ENCODE results near the gene MEPCE. TPM values are rescaled to one million over a fixed set of nuclear protein-coding genes. Genes with fewer than 3 reads are reported as not detected.

MEPCE gene
- polyA plus RNA-seq, 1 donor (not counting 4 experiments of a cell fraction or from before 2014, with no cell fraction given), result 10.6 TPM

DNA sequence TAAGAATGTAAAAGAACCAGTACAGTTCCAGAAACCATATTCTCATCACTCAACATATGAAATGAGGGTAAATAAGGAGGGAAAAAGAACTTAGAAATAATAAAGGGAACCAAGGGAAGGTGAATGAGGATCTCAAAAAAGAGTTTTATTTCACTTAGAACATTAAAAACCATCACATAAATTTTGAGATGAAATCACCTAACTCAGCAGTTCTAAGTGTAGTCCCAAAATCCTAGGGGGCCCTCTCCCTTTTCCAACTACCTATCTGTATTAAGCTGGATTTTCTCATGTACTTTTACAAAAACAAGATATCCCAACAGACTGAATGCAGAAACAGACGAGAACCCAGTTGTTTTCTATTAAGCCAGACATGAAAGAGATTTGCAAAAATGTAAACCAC lies 4.3 kb upstream of the MEPCE start:
- Histone ChIP-seq H3K36me3 (ENCODE audit: control insufficient read depth in 2 of 2, extremely low read depth in 1 of 2, insufficient read depth in 2 of 2, low read length in 2 of 2) (no peaks in the 10 kb centered on the region), H2AFZ (ENCODE audit: control insufficient read depth, low read length) (no peak overlapping the region), H4K20me1 (ENCODE audit: control insufficient read depth, extremely low read depth, insufficient read depth, low read length) (no peaks in the 10 kb centered on the region), H3K4me3 (ENCODE audit: control insufficient read depth in 2 of 3, extremely low read depth in 1 of 3, insufficient read depth in 2 of 3, low read depth in 1 of 3, low read length in 3 of 3) (no peak overlapping the region), H3K27ac (ENCODE audit: control insufficient read depth, insufficient read depth, low read length) (no peak overlapping the region), H3K9me1 (ENCODE audit: control insufficient read depth, extremely low read depth, insufficient read depth, low read length) (no peaks in the 10 kb centered on the region), H3K9me3 (ENCODE audit: control insufficient read depth, low read depth, low read length) (no peaks in the 10 kb centered on the region), H3K79me2 (ENCODE audit: control insufficient read depth, insufficient read depth, low read length) (peaks cover 2% of the 10 kb centered on the region), H3K4me2 (ENCODE audit: control insufficient read depth, extremely low read depth, insufficient read depth, low read depth, low read length) (no peak overlapping the region), H3K27me3 (ENCODE audit: control insufficient read depth, extremely low read depth, insufficient read depth, low read length) (no peaks in the 10 kb centered on the region), H3K4me1 (ENCODE audit: control insufficient read depth, extremely low read depth, insufficient read depth, low read length) (peaks cover 4% of the 10 kb centered on the region), H3K9ac (ENCODE audit: control insufficient read depth, extremely low read depth, insufficient read depth, low read length) (no peak overlapping the region)
- FAIRE-seq (no peak), DNase-seq (ENCODE audit: low read depth, low spot score) (no peak)
- TF ChIP-seq, protein P1, sequence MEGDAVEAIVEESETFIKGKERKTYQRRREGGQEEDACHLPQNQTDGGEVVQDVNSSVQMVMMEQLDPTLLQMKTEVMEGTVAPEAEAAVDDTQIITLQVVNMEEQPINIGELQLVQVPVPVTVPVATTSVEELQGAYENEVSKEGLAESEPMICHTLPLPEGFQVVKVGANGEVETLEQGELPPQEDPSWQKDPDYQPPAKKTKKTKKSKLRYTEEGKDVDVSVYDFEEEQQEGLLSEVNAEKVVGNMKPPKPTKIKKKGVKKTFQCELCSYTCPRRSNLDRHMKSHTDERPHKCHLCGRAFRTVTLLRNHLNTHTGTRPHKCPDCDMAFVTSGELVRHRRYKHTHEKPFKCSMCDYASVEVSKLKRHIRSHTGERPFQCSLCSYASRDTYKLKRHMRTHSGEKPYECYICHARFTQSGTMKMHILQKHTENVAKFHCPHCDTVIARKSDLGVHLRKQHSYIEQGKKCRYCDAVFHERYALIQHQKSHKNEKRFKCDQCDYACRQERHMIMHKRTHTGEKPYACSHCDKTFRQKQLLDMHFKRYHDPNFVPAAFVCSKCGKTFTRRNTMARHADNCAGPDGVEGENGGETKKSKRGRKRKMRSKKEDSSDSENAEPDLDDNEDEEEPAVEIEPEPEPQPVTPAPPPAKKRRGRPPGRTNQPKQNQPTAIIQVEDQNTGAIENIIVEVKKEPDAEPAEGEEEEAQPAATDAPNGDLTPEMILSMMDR (optimal IDR thresholded peaks at IDR 0.05 in 1 of 3, IDR thresholded peaks at IDR 0.05 in 1 of 3, conservative IDR thresholded peaks at IDR 0.05 in 1 of 3; ENCODE audit: extremely low read depth in 1 of 3, insufficient read depth in 2 of 3, low read length in 3 of 3), result no peak
- TF ChIP-seq EZH2 (IDR thresholded peaks at IDR 0.05; ENCODE audit: low read length), result no peak
- dilution Hi-C loops (cut with MboI; ENCODE audit: extremely low pct_ligation_motif_present, low sequenced_read_pairs), result no loop called here

DNA sequence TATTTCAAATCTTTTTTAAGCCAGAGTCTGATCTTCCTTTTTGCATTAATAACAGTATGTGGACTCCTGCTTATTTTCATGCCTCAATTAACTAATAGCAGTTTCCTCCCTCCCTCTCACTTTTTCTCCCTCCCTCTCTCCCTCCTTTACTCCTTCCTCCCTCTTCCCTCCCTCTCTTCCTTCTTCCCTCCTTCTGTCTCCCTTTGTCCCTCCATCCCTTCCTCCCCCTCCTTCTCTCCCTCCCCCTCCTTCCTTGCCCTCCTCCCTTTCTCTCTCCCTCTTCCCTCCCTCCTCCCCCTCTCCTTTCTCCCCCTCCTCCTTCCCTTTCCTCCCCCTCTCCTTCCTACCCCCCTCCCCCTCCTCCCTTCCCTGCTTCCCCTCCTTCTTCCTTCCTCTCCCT lies 3.1 kb upstream of the MEPCE start:
- peaks cover 2 to 7% of the 10 kb centered on the region in 2 experiments for H3K36me3 ChIP-seq (ENCODE audit: control insufficient read depth in 2 of 2, extremely low read depth in 1 of 2, insufficient read depth in 2 of 2, low read length in 2 of 2)
- no peaks in the 10 kb centered on the region for H3K9me3 ChIP-seq (ENCODE audit: control insufficient read depth, low read depth, low read length)
- no peak for TF ChIP-seq EZH2 (IDR thresholded peaks at IDR 0.05; ENCODE audit: low read length)
- TF ChIP-seq, protein P1 (optimal IDR thresholded peaks at IDR 0.05 in 1 of 3, IDR thresholded peaks at IDR 0.05 in 1 of 3, conservative IDR thresholded peaks at IDR 0.05 in 1 of 3; ENCODE audit: extremely low read depth in 1 of 3, insufficient read depth in 2 of 3, low read length in 3 of 3), result no peak
- H3K4me2 ChIP-seq (ENCODE audit: control insufficient read depth, extremely low read depth, insufficient read depth, low read depth, low read length), result no peak overlapping the region
- FAIRE-seq (no peak), DNase-seq (ENCODE audit: low read depth, low spot score) (no peak)
- H3K79me2 ChIP-seq (ENCODE audit: control insufficient read depth, insufficient read depth, low read length), result peaks cover 14% of the 10 kb centered on the region
- no peak overlapping the region for H3K4me3 ChIP-seq (ENCODE audit: control insufficient read depth in 2 of 3, extremely low read depth in 1 of 3, insufficient read depth in 2 of 3, low read depth in 1 of 3, low read length in 3 of 3)
- no peak overlapping the region for H2AFZ ChIP-seq (ENCODE audit: control insufficient read depth, low read length)
- no peak overlapping the region for H3K27ac ChIP-seq (ENCODE audit: control insufficient read depth, insufficient read depth, low read length)
- H3K27me3 ChIP-seq (ENCODE audit: control insufficient read depth, extremely low read depth, insufficient read depth, low read length), result no peaks in the 10 kb centered on the region
- no peak overlapping the region for H3K9ac ChIP-seq (ENCODE audit: control insufficient read depth, extremely low read depth, insufficient read depth, low read length)
- dilution Hi-C loops (cut with MboI; ENCODE audit: extremely low pct_ligation_motif_present, low sequenced_read_pairs), result no loop called here
- peaks cover under 1% of the 10 kb centered on the region for H4K20me1 ChIP-seq (ENCODE audit: control insufficient read depth, extremely low read depth, insufficient read depth, low read length)
- peaks cover under 1% of the 10 kb centered on the region for H3K9me1 ChIP-seq (ENCODE audit: control insufficient read depth, extremely low read depth, insufficient read depth, low read length)
- H3K4me1 ChIP-seq (ENCODE audit: control insufficient read depth, extremely low read depth, insufficient read depth, low read length), result peaks cover 15% of the 10 kb centered on the region
